Bronchial epithelial cell (primary cell): ENCODE data around the gene TAPBP. TPM values are rescaled to one million over a fixed set of nuclear protein-coding genes. Genes with fewer than 3 reads are reported as not detected.

Experiments used
- DNase-seq: peaks from one replicate; pipeline ENCODE4 v3.0.0-alpha.2; 2010; ENCODE audit warnings: low read depth
- FAIRE-seq: peaks from 2 replicates; lab custom pipeline; 2011; peaks lifted over from hg19 to GRCh38; lab: Jason Lieb, UNC
- H3K27me3 ChIP-seq: 2 replicates; pipeline ENCODE4 v1.5.1; 2011; ENCODE audit warnings: low read length; ENCODE audit not compliant: control insufficient read depth, insufficient read depth
- H3K36me3 ChIP-seq: 2 replicates; pipeline ENCODE4 v1.5.1; 2011; ENCODE audit warnings: low read length; ENCODE audit not compliant: control insufficient read depth, insufficient read depth
- H3K4me3 ChIP-seq: 2 replicates; pipeline ENCODE4 v1.5.1; 2011; ENCODE audit warnings: mild to moderate bottlenecking, low read depth, low read length, control low read depth
- CTCF ChIP-seq: IDR thresholded peaks from 2 replicates; pipeline ENCODE4 v1.5.1; 2011; ENCODE audit warnings: mild to moderate bottlenecking, moderate library complexity, low read length, control low read depth, inconsistent platforms; ENCODE audit not compliant: insufficient read depth, severe bottlenecking
- total RNA-seq: library from RNA; depleted of rRNA; stranded (reverse); fragments of >200 nt; gene quantifications from 2 replicates; pipeline ENCODE4 v1.2.1, GENCODE V29; 2014

Gene TAPBP
- total RNA-seq, 1 donor from 2014 or later = 11.6 TPM

- peak; percentile 75 for DNase-seq
- Histone ChIP-seq H3K4me3 (peak overlapping the region; percentile 90), H3K27me3 (no peaks in the 10 kb centered on the region), H3K36me3 (peaks cover 21% of the 10 kb centered on the region)
- FAIRE-seq = no peak
- peak; percentile 87 for TF ChIP-seq CTCF
Observed at GRCh38 chr6:33299237-33299944, 14.5 kb downstream of the TAPBP start.

GRCh38 chr6:33298773-33299236, 15.1 kb downstream of the TAPBP start, which contains the start of gene RGL2:
TSS of gene RGL2 (minus strand) at chr6:33298942. CDS start at chr6:33298610, 332 bp downstream.
- Histone ChIP-seq H3K27me3 (no peaks in the 10 kb centered on the region), H3K4me3 (peak within 1 kb of the TSS; percentile 90), H3K36me3 (peaks cover 18% of the 10 kb centered on the region)
- FAIRE-seq (no peak), DNase-seq (peak; percentile 32)
- no peak for TF ChIP-seq CTCF

- no peak for TF ChIP-seq CTCF
- FAIRE-seq = no peak
Observed at GRCh38 chr6:33297956-33298772, 15.7 kb downstream of the TAPBP start.

GRCh38 chr6:33297406-33297955, 16.4 kb downstream of the TAPBP start:
- FAIRE-seq (no peak), DNase-seq (peak; percentile 65)
- H3K27me3 ChIP-seq = no peaks in the 10 kb centered on the region
- H3K4me3 ChIP-seq = peak overlapping the region; percentile 90
- peaks cover 24% of the 10 kb centered on the region for H3K36me3 ChIP-seq
- no peak for TF ChIP-seq CTCF

More at GRCh38 chr6:33297956-33298772, 15.7 kb downstream of the TAPBP start:
- Histone ChIP-seq H3K27me3 (no peaks in the 10 kb centered on the region), H3K36me3 (peaks cover 23% of the 10 kb centered on the region), H3K4me3 (peak overlapping the region; percentile 90)
- peak; percentile 93 for DNase-seq

GRCh38 chr6:33296797-33297405, 17.0 kb downstream of the TAPBP start:
- H3K27me3 ChIP-seq = no peaks in the 10 kb centered on the region
- DNase-seq = no peak
- peaks cover 24% of the 10 kb centered on the region for H3K36me3 ChIP-seq
- FAIRE-seq = no peak
- H3K4me3 ChIP-seq = peak overlapping the region; percentile 90
- no peak for TF ChIP-seq CTCF
